NOMO-1 treated with DMSO at 0.1 percent for 48 hours (cell line): Measurements from ENCODE around the gene MAT2A.
"Not testable (repeated sequence)": the region's sequence is repeated elsewhere in the genome, so short reads cannot be mapped to it uniquely, and the experiment has no call there.

ENCODE experiments used
- DNase-seq: peaks from one replicate; lab custom pipeline; 2025; ENCODE audit not compliant: unreplicated experiment; lab: John Stamatoyannopoulos, UW

Gene MAT2A

DNA sequence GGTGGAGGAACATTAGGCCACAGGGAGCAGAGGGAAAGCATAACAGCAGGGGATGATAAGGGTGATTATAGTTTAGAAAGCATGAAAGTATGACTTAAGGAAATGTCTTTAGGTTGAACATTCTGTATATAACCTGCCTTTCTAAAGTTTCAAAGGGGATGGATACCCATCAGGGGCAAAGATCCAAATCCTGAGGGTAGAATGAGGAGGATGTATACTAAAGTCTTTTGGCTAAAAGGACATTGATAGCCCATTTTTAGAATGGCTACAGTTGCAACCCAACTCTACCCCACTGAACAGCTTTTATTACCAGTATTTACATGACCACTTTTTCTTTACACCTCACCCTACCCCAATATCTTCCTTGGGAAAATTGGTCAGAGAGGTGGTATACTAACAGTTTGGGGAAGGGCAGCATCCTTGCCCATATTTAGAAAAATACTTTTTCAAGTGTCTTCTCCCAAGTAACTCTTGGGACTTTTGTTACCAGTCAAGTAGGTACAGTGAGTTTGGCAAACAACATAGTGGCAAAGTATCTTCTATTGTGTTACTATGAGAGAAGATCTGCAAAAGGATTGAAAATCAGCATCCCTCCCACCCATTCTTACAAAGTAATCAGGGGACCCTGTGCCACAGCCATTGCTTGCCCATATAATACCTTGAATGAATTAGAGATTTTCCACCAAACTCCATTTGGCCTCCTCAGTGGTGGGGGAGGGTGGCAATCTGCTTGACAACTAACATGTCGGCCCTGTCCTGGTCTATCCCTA is 8.3 kb downstream of the MAT2A start:
- no peak for DNase-seq

- DNase-seq: no peak
Measured at GRCh38 chr2:85547859-85548607, 9.1 kb downstream of the MAT2A start.

DNA sequence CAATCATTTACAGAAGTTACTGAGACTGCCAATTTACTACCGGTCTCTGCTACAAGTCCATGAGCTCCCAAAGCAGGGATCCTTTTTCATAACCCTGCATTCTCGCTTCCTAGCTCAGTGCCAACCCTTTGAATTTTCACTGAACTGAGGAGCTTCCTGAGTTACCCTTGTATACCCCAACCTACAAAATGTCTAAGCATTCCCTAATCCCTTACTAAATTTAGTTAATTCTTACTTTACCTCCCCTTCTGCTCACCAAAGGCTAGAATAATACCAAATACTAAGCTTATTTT is 9.6 kb downstream of the MAT2A start:
- DNase-seq: no peak

GRCh38 chr2:85549095-85549494 is 10.1 kb downstream of the MAT2A start:
- no peak for DNase-seq

DNA sequence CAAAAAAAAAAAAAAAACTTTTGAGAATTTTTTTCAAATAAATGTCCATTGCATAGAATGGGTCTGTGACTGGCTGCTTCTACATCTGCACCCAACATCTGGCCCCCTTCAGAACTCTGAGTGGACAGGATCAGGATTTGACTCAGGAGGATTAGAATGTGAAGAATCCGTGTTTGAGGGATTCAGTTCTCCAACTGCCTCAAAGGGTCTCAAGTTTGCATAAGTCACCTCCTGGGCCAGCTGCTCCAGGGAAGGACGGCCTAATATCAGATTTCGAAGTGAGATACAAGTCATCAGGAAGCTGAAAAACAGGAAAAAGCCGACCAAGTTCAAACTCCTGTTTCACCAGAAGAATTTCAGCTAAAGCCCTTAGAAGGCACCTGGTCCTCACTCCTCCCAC is 10.9 kb downstream of the MAT2A start:
- DNase-seq: no peak

GRCh38 chr2:85550486-85550885 is 11.5 kb downstream of the MAT2A start:
- peak; percentile 78 for DNase-seq

DNA sequence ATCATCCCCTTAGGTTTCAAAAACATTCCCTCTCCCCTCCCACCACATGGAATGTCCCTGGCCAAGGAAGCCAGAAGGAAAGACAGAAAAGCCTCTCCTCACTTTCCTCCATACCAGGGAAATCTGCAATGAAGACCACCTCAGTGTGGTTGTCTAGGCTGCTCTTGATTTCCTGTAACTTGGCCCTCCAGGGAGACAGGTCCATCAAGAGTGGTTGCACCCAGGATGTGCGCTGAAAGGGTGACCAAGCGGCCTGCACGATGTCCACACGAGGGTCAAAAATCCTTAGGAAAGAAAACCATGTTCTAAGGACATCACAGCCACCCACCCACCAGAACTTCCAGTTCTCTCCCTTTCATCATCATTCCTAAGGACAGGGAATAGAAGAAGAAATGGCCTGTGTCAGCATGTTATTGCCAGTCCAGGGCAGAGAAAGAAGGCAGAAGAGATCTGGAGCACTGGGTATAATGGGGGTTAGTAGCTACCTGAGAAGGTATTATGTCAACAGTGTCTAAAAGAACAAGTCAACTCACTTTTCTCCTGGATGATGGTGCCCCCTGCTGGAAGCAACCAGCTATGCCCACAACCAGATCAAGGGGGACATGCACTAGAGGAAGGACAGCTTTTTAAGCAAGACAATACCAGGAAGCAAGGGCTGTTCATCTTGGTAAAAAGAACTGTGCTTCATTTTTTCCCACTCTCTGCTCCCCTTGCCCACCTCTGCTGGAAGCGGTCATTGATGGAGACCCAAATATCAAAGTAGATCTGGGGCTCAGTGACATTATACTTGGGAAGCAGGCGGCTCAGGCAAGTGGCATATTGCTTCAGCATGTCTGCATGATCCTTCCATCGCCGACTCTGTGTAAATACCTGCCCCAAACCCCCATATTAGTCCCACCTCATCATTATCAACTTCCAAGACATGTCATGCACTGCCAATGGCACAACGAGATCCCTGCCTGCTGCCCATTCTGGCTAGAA is 13.0 kb downstream of the MAT2A start:
- DNase-seq: peak; percentile 75

GRCh38 chr2:85553184-85553583 is 14.2 kb downstream of the MAT2A start:
- DNase-seq: no peak

DNA sequence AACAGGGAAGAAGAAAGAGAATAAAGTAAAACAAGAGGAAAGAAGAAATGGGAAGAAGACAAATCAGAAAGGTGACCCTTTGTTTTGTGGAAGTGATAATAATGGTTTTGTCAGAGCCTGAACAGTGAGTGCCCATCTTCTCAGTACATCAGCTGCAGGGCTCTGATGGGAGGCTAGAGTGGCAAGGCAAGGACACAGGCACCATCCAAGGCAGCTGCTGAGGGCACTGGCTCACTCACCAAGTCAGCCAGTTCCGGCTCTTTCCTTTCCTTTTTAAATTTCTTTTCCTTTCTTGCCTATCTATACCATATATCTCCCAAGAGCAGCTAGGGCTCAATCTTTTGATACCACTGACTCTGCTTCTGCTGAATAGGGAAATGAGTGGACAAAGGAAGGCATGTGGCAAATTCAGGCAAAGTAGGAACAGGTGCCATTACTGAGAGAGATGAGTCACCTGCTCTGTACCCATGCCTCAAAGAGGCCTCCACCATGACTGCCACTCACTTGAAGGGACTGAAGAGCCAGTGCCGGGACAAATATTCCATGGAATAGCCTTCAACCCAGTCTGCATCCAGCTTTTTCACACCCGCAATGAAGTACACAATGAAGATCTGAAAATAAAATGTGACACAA is 16.1 kb downstream of the MAT2A start:
- DNase-seq: no peak

GRCh38 chr2:85557130-85557529 is 18.2 kb downstream of the MAT2A start:
- DNase-seq: no peak

DNA sequence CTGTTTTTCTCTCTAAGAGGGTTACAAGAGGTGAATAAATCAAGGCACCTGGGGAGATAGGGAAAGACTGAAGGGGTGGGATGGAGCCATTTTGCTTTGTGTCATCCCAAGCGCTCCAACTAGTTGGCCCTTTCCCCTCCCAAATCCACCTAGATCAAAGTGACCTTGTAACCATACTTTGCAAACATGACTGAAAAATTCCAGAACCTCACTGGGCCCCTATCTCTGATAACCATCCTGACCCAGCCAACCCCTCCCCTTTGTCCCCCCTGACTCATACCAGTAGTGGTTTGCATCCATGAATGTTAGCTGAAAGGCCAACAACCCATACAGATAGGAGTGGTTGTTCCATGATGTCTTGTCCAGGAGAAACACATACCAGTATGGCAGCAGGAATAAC is 19.2 kb downstream of the MAT2A start:
- DNase-seq: no peak

DNA sequence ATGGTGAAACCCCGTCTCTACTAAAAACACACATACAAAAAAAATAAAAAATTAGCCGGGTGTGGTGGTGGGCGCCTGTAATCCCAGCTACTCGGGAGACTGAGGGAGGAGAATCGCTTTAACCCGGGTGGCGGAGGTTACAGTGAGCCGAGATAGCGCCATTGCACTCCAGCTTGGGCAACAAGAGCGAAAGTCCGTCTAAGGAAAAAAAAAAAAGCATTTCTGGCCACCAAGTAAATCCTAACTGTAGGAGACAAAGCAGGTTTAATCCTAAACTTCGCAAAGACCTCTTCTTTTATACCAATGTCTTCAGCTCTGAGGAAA is 21.4 kb downstream of the MAT2A start:
- DNase-seq: not testable (repeated sequence)

- no peak for DNase-seq
Measured at GRCh38 chr2:85560812-85561279, 21.9 kb downstream of the MAT2A start.

DNA sequence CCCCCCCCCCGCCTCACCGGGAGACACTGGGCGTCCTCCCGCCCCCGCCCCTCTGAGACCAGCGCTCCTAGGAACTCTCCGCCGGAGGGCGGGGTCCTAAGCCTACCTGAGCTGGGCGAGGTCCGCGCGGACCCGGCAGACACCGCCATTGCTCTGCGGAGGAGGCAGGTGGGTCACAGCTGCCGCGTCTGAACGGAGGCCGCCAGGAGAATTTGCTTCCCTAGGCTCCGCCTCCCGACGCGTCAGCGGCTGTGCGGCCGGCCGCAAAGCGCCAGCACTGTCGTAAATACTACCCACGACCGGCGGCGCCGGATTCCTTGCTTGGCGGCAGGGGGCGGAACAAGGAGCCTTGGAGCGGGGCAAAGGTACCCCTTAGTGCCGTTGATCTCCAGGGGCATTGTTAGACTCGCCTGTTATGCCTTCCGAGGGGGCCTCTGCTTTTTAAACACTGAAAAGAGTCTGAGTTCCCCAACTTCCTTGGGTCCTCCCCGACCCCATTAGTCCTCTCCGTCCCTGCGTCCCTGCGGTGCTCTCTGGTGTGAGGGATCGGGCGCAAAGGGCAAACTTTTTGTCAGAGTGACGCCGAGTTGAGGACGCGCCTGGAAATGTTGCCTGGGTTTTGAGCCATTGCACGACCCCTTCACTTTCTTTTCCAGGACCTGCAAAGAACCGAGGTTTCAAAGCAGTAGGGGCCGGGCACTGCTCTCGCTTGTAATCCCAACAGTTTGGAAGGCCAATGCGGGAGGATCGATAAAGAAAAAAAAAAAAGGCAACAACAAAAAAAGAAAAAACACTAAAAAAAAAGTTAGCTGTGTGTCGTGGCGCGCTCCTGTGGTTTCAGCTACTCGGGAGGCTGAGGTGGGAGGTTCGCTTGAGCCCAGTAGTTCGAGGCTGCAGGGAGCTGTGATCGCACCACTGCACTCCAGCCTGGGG is 22.6 kb downstream of the MAT2A start, which contains the start of gene GGCX:
Gene GGCX, minus strand, starts transcription at position 214 of the 933 bp plus-strand sequence. Its CDS starts 65 bp downstream, at position 149.
- peak; percentile 95 for DNase-seq

DNA sequence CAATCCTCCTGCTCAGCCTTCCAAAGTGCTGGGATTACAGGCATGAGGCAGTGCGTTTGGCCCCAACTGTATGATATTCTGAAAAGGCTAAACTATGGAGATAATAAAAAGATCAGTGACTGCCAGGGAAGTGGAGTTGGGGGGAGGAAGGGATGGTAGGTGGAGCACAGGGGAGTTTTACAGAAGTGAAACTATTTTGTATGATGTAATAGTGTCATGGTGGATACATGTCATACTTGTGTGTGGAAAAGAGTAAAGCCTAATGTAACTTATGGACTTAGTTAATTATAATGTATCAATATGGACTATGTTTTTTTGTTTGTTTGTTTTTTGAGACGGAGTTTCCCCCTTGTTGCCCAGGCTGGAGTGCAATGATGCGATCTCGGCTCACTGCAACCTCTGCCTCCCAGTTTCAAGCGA is 25.2 kb downstream of the MAT2A start:
- DNase-seq: peak; percentile 93

DNA sequence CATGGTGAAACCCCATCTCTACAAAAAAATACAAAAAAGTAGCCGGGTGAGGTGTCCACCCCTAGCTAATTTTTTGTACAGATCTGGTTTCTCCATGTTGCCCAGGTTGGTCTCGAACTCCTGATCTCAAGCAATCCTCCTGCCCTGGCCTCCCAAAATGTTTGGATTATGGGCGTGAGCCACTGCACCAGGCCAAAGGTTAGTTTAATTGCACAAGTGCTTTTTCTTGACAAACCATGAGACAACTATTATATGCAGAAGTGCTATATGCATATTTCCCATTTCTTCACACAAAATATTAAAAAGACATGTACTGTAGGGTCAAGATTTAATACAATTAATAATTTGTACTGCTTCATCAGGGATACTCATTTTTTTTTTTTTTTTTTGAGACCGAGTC is 27.3 kb downstream of the MAT2A start:
- DNase-seq: no peak

GRCh38 chr2:85575739-85576138 is 36.8 kb downstream of the MAT2A start:
- DNase-seq: no peak

DNA sequence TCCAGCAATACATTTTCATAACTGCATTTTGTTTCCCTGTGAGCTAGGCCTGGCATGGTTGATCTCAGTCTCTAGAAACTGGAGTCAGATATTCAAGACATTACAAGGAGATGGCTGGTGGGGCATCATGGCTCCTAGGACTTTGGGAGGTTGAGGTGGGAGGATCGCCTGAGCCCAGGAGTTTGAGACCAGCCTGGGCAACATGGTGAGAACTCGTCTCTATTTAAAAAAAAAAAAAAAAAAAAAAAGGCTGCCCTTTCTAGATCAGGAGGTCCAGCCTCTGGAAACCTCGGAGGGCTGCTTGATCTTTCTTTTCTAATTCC is 38.1 kb downstream of the MAT2A start:
- DNase-seq: no peak

DNA sequence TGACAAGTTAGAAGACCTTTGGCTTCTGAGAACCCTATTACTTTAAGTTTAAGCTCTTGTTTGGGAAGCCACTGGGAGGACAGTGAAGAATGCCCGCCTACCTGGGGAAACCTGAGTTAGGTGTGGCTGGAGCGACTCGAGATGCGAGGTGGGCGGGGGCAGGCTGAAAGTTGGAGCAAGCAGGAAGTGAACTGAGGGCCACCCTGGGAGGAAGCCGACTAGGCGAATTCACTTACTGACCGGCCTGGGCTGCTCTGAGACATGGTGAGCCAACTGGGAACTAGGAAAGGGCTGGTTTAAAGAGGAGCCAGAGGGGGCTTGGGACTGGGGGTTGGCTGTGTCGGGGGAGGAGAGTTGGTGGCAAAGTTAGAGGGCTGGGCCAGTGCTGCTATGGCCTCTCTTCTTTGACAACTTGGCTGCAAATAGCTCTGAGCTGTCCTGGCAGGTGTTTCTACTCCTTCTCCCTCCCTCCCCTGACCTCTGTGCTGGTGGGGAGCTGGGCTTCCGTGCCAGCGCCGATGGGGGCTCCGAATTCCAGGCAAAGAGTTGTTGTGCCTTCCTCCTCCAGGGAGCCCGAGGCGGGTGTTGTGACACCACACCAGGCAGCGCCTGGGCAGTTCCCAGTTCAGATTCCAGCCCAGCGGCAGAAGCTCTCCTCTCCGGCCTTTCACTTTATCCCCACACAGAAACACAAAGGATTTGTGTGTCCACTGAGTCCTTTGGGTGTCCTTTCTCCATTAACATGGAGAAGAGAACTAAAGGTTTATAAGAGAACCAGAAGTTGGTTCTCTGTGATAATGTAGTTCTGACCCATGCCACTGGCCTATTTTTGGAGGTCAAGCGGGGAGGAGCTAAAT is 38.6 kb downstream of the MAT2A start, which contains the start of gene VAMP8:
Gene VAMP8, plus strand, starts transcription at position 201 of the 857 bp plus-strand sequence. Its CDS starts 61 bp downstream, at position 262.
- peak; percentile 62 for DNase-seq
